Erythroblast (primary cell): ENCODE data around the gene EDDM13.
"Not testable (repeated sequence)": the region's sequence is repeated elsewhere in the genome, so short reads cannot be mapped to it uniquely, and the experiment has no call there.

Experiments used
- DNase-seq, 2 experiments: peaks; one replicate each; lab custom pipeline; 2025; lab: John Stamatoyannopoulos, UW
- GATA1 ChIP-seq: IDR thresholded peaks from 2 replicates; pipeline ENCODE4 v1.6.1; 2011; ENCODE audit warnings: low read depth, mild to moderate bottlenecking, control low read depth, low read length, moderate library complexity
- POLR2A ChIP-seq: IDR thresholded peaks from 2 replicates; pipeline ENCODE4 v1.6.1; 2011; ENCODE audit warnings: mild to moderate bottlenecking, low read length

EDDM13 gene

GRCh38 chr19:56271151-56271550 lies 1.4 kb upstream of the EDDM13 start:
- no peak for TF ChIP-seq POLR2A
- no peak for DNase-seq

GRCh38 chr19:56273563-56274117 lies 1.1 kb downstream of the EDDM13 start:
- no peak for DNase-seq
- TF ChIP-seq GATA1 (no peak), POLR2A (no peak)

- TF ChIP-seq POLR2A (no peak), GATA1 (no peak)
These were observed 10.3 kb downstream of the EDDM13 start for GRCh38 chr19:56282809-56283208.

GRCh38 chr19:56284746-56285145 lies 12.2 kb downstream of the EDDM13 start:
- TF ChIP-seq POLR2A (no peak), GATA1 (no peak)

More at GRCh38 chr19:56282809-56283208, 10.3 kb downstream of the EDDM13 start:
- no peak for DNase-seq

DNA sequence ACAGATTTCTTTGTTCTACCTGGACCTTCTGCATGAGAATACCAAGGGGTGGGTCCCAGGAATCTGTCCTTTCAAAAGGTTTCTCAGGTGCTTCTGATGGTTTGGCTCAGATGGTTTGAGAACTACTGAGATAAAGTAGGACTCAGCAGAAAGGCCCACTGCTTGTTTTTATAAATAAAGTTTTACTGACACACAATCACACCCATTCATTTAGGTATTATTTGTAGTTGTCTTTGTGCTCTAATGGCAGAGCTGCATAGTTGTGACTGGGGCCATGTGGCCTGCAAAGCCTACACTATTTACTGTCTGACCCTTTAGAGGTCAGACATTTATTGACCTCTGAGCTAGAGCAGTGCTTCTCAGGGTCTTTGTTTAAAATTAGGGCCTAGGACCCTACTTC lies 17.6 kb downstream of the EDDM13 start:
- no peak for DNase-seq
- no peak for TF ChIP-seq POLR2A
- no peak for TF ChIP-seq GATA1

More at GRCh38 chr19:56284746-56285145, 12.2 kb downstream of the EDDM13 start:
- DNase-seq = no peak

- no peak for DNase-seq
- no peak for TF ChIP-seq GATA1
- TF ChIP-seq POLR2A = no peak
These were observed 19.3 kb downstream of the EDDM13 start for GRCh38 chr19:56291867-56292266.

GRCh38 chr19:56294549-56294948 lies 22.0 kb downstream of the EDDM13 start:
- TF ChIP-seq GATA1 (no peak), POLR2A (no peak)
- DNase-seq = no peak

DNA sequence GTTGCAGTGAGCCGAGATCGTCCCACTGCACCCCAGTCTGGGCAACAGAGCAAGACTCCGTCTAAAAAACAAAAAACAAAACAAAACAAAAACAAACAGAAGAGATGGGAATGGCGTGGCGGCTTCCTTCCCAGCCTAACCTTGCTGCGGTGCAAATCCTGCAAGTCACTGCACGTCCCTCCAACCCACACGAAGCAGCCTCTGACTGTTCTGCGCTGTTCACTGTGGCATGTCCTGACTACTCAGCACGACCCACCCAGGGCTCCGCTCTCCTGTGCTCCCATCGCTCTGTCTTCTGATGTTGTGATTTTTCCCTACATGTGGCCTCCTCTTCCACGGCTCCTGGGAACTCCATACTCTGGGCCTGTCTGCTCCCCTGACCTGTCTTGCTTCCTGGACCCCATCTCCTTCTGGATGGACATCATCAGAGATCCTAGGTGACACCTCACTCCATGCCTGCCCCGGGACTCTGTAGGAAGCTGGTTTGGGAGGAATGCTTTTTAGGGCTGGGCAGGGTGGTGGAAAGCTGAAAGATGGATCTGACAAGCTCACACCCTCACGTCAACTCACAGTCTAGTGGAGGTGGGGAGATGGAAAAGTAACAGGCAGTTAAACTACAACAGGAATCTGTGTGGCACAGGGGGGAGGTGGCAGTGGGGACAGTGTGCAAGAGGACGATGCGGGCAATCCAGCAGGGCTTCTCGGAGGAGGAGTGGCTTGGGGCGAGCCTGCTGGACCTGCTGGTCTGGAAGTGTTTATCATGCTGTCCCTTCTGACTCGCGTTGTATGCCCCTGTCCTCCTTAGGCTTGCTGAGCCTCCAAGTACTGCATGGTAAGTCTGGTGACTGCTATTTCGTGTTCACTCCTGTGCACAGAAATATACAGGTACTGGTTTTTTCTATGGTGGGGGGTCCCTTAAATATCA lies 23.2 kb downstream of the EDDM13 start:
- DNase-seq = no peak

DNA sequence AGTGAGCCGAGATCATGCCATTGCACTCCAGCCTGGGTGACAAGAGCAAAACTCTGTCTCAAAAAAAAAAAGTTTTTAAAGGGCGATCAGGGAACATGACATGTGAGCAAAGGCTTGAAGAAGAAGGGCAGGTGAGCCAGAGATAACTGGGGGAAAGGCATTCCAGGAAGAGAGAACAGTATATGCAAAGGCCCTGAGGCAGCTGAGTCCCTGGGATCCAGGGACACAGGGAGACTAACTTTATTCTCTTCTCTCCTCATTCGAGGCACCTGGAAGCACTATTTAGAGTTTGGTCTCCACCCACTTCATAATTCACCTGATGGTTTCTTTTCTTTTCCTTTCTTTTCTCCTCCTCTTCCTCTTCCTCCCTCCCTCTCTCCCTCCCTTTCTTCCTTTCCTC lies 24.5 kb downstream of the EDDM13 start:
- TF ChIP-seq POLR2A = no peak
- TF ChIP-seq GATA1 = no peak
- DNase-seq = no peak

More for the DNA sequence above, 23.2 kb downstream of the EDDM13 start:
- TF ChIP-seq POLR2A (no peak), GATA1 (no peak)

GRCh38 chr19:56299688-56300087 lies 27.1 kb downstream of the EDDM13 start:
- TF ChIP-seq POLR2A = no peak
- TF ChIP-seq GATA1 = no peak

DNA sequence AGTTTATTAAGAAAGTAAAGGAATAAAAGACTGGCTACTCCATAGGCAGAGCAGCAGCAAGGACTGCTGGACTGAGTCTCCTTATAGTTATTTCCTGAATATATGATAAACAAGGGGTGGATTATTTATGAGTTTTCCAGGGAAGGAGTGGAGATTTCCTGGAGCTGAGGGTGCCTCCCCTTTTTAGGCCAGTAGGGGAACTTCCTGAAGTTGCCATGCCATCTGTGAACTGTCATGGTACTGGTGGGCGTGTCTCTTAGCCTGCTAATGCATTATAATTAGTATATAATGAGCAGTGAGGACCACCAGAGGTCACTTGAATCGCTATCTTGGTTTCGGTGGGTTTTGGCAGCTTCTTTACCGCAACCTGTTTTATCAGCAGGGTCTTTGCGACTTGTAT lies 28.6 kb downstream of the EDDM13 start:
- peak in 1 of 2 experiments; percentile 18 for DNase-seq
- TF ChIP-seq GATA1 = no peak
- no peak for TF ChIP-seq POLR2A

More at GRCh38 chr19:56299688-56300087, 27.1 kb downstream of the EDDM13 start:
- no peak for DNase-seq

- DNase-seq = no peak
- TF ChIP-seq POLR2A (no peak), GATA1 (no peak)
These were observed 29.5 kb downstream of the EDDM13 start for GRCh38 chr19:56301886-56302620.

DNA sequence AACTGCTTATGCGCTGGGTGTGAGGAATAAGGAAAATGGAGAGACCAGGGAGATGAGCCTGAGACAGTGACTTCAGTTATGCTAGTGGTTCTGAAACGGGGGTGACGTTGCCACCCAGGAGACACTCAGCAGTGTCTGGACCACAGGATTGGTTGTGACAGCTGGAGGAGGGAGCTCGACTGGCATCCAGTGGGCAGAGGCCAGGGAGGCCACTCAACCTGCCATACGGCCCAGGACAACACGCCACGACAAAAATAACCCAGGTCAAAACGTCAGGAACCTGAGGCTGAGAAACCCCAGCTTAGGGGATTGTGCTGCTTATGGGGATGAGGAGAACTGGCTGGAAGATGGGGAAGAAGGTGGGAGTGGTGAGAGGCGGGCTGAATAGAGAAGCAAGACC lies 31.7 kb downstream of the EDDM13 start:
- DNase-seq = no peak
- TF ChIP-seq POLR2A = no peak
- no peak for TF ChIP-seq GATA1

- no peak for DNase-seq
- TF ChIP-seq POLR2A = no peak
- TF ChIP-seq GATA1 = no peak
These were observed 33.5 kb downstream of the EDDM13 start for GRCh38 chr19:56306016-56306415.

- DNase-seq = not testable (repeated sequence)
These were observed 34.5 kb downstream of the EDDM13 start for GRCh38 chr19:56307062-56307461.
